HG02884 (cell line): ENCODE data around the gene FHOD3.

Experiments used
- ATAC-seq: cut with Tn5 transposase; IDR thresholded peaks from one replicate; pipeline ENCODE4 v1.9.1; 2021; ENCODE audit warnings: mild to moderate bottlenecking, moderate library complexity; ENCODE audit not compliant: unreplicated experiment

The FHOD3 gene

GRCh38 chr18:36295880-36296301 lies 1.6 kb upstream of the FHOD3 start:
- no peak for ATAC-seq

GRCh38 chr18:36296650-36297416 lies 680 bp upstream of the FHOD3 start:
- ATAC-seq = peak; percentile 21

GRCh38 chr18:36298126-36298741 lies 721 bp downstream of the FHOD3 start:
- peak; percentile 28 for ATAC-seq

GRCh38 chr18:36299015-36299414 lies 1.5 kb downstream of the FHOD3 start:
- no peak for ATAC-seq

GRCh38 chr18:36300211-36300610 lies 2.7 kb downstream of the FHOD3 start:
- ATAC-seq = no peak

- ATAC-seq = no peak
Observed at GRCh38 chr18:36301884-36302283, 4.4 kb downstream of the FHOD3 start.

- ATAC-seq = no peak
Observed at GRCh38 chr18:36302676-36303075, 5.2 kb downstream of the FHOD3 start.

GRCh38 chr18:36303211-36303844 lies 5.8 kb downstream of the FHOD3 start:
- ATAC-seq = no peak

- ATAC-seq = no peak
Observed at GRCh38 chr18:36304723-36305122, 7.2 kb downstream of the FHOD3 start.

- ATAC-seq = no peak
Observed at GRCh38 chr18:36305375-36305774, 7.9 kb downstream of the FHOD3 start.

- no peak for ATAC-seq
Observed at GRCh38 chr18:36307513-36307912, 10.0 kb downstream of the FHOD3 start.

- ATAC-seq = no peak
Observed at GRCh38 chr18:36308711-36309435, 11.4 kb downstream of the FHOD3 start.

- ATAC-seq = no peak
Observed at GRCh38 chr18:36309436-36310391, 12.2 kb downstream of the FHOD3 start.

GRCh38 chr18:36311026-36311570 lies 13.6 kb downstream of the FHOD3 start:
- ATAC-seq = no peak

- no peak for ATAC-seq
Observed at GRCh38 chr18:36312806-36313395, 15.4 kb downstream of the FHOD3 start.

GRCh38 chr18:36314098-36314497 lies 16.6 kb downstream of the FHOD3 start:
- no peak for ATAC-seq

GRCh38 chr18:36314754-36315153 lies 17.2 kb downstream of the FHOD3 start:
- no peak for ATAC-seq

- no peak for ATAC-seq
Observed at GRCh38 chr18:36315736-36316135, 18.2 kb downstream of the FHOD3 start.

- no peak for ATAC-seq
Observed at GRCh38 chr18:36316246-36316645, 18.7 kb downstream of the FHOD3 start.
